Kidney (tissue), 14 donors: ENCODE measurements around the gene SNAP47. TPM values are rescaled to one million over a fixed set of nuclear protein-coding genes. Genes with fewer than 3 reads are reported as not detected.

Experiments
- DNase-seq, 5 donors: peaks; one replicate each; pipeline ENCODE4 v3.0.0-alpha.2; 2013 to 2020
- FAIRE-seq: peaks from 2 replicates; lab custom pipeline; 2012; peaks lifted over from hg19 to GRCh38; lab: Jason Lieb, UNC
- H3K27ac ChIP-seq, 2 donors: one replicate each; pipeline ENCODE4 v1.7.0; 2013; ENCODE audit warnings: low read depth in 2 of 2, low read length in 2 of 2, inconsistent platforms in 1 of 2
- H3K27me3 ChIP-seq: one replicate; pipeline ENCODE4 v1.7.1; 2013; ENCODE audit warnings: low read length, inconsistent platforms; ENCODE audit not compliant: control insufficient read depth, insufficient read depth
- H3K36me3 ChIP-seq, 3 donors: one replicate each; pipeline versions ENCODE4 v1.7.0 to v1.7.1; 2013; ENCODE audit warnings: low read length in 3 of 3, control low read depth in 1 of 3, inconsistent platforms in 1 of 3; ENCODE audit not compliant: insufficient read depth in 3 of 3, control insufficient read depth in 2 of 3
- H3K4me1 ChIP-seq, 3 donors: one replicate each; pipeline versions ENCODE4 v1.7.0 to v1.7.1; 2013; ENCODE audit warnings: low read length in 3 of 3, inconsistent platforms in 1 of 3, low read depth in 1 of 3; ENCODE audit not compliant: control insufficient read depth in 2 of 3, insufficient read depth in 2 of 3
- H3K4me3 ChIP-seq, 3 donors: one replicate each; pipeline versions ENCODE4 v1.7.0 to v1.8.1; 2013; ENCODE audit warnings: low read length in 3 of 3, control low read depth in 1 of 3, inconsistent platforms in 1 of 3
- H3K9ac ChIP-seq, 3 donors: one replicate each; pipeline versions ENCODE4 v1.7.0 to v1.7.1; 2013; ENCODE audit warnings: low read length in 3 of 3, control low read depth in 1 of 3, inconsistent platforms in 1 of 3
- H3K9me3 ChIP-seq, 3 donors: one replicate each; pipeline versions ENCODE4 v1.7.0 to v1.7.1; 2013; ENCODE audit warnings: low read length in 3 of 3, control low read depth in 1 of 3, inconsistent platforms in 1 of 3; ENCODE audit not compliant: control insufficient read depth in 2 of 3, insufficient read depth in 1 of 3
- CTCF ChIP-seq: IDR thresholded peaks from 3 replicates; pipeline ENCODE4 v1.5.1; 2012; ENCODE audit warnings: mild to moderate bottlenecking, moderate library complexity, borderline replicate concordance; ENCODE audit not compliant: insufficient read depth; ENCODE audit errors: extremely low read depth
- intact Hi-C: fragments of 100-400 bp; cut with DNase I; formaldehyde crosslinking; loops from one replicate; pipeline ENCODE4 v1.11.1; 2022
- polyA plus RNA-seq: library from polyadenylated mRNA; stranded (reverse); fragments of 350-450 nt; fragmentation: Illumina TruSeq; extraction: RNeasy Lipid Tissue Mini Kit (QIAGEN cat#74804); gene quantifications from one replicate; pipeline ENCODE4 v1.2.3, GENCODE V29; 2014; ENCODE audit warnings: low read depth, low replicate concordance; ENCODE audit not compliant: insufficient read depth
- total RNA-seq: library from RNA; stranded (reverse); fragmentation: NEBNext Ultra II Directional; extraction: Animal tissue kit (Norgen Biotek cat#: 25700); gene quantifications from one replicate; pipeline ENCODE4 v1.2.1, GENCODE V29; 2021
- donor health status: control.
- donor health status: control.
- donor health status: control.
- donor health status: control.
- donor health status: control.
- donor health status: DM: yes; HTN: yes; CAD: no.
- donor health status: Normal renal cell carcinoma (clear cell type).

Gene SNAP47
- total and polyA plus RNA-seq, 2 donors from 2014 or later, result 31.6 to 32.4 TPM

GRCh38 chr1:227731696-227732585, 3.3 kb upstream of the SNAP47 start:
- H3K36me3 ChIP-seq, result peaks cover 0 to 4% (median 0%) of the 10 kb centered on the region in 3 donors
- TF ChIP-seq CTCF, result no peak
- no peaks in the 10 kb centered on the region for H3K9me3 ChIP-seq
- no peaks in the 10 kb centered on the region for H3K27me3 ChIP-seq
- no peak overlapping the region for H3K9ac ChIP-seq
- FAIRE-seq (no peak), DNase-seq (no peak)
- no peak overlapping the region for H3K27ac ChIP-seq
- H3K4me3 ChIP-seq, result no peak overlapping the region
- peaks cover 0 to 40% (median 4%) of the 10 kb centered on the region in 3 donors for H3K4me1 ChIP-seq
- intact Hi-C loops, result no loop called here

GRCh38 chr1:227732586-227733308, 2.5 kb upstream of the SNAP47 start:
- Histone ChIP-seq H3K27me3 (no peaks in the 10 kb centered on the region), H3K4me1 (peaks cover 0 to 42% (median 4%) of the 10 kb centered on the region in 3 donors), H3K36me3 (peaks cover 0 to 4% (median 0%) of the 10 kb centered on the region in 3 donors), H3K9me3 (no peaks in the 10 kb centered on the region), H3K27ac (no peak overlapping the region), H3K9ac (no peak overlapping the region), H3K4me3 (no peak overlapping the region)
- intact Hi-C loops, result no loop called here
- DNase-seq (no peak), FAIRE-seq (no peak)
- TF ChIP-seq CTCF, result no peak

GRCh38 chr1:227733309-227733705, 1.9 kb upstream of the SNAP47 start:
- no peaks in the 10 kb centered on the region for H3K27me3 ChIP-seq
- no peak for FAIRE-seq
- peaks cover 0 to 39% (median 4%) of the 10 kb centered on the region in 3 donors for H3K4me1 ChIP-seq
- H3K4me3 ChIP-seq, result no peak overlapping the region
- peaks cover 0 to 4% (median 0%) of the 10 kb centered on the region in 3 donors for H3K36me3 ChIP-seq
- H3K27ac ChIP-seq, result no peak overlapping the region
- H3K9ac ChIP-seq, result no peak overlapping the region
- no peak for DNase-seq
- TF ChIP-seq CTCF, result no peak
- no peaks in the 10 kb centered on the region for H3K9me3 ChIP-seq
- intact Hi-C loops, result no loop called here
